Activated CD4-positive, alpha-beta T cell treated with anti-CD3 and anti-CD28 coated beads for 1 hour (primary cell): Measurements from ENCODE around the gene DHRSX.
"Not testable (repeated sequence)": the region's sequence is repeated elsewhere in the genome, so short reads cannot be mapped to it uniquely, and the experiment has no call there.

Experiments used
- DNase-seq: peaks from one replicate; pipeline ENCODE4 v3.0.0-alpha.2; 2020

DHRSX gene

DNA sequence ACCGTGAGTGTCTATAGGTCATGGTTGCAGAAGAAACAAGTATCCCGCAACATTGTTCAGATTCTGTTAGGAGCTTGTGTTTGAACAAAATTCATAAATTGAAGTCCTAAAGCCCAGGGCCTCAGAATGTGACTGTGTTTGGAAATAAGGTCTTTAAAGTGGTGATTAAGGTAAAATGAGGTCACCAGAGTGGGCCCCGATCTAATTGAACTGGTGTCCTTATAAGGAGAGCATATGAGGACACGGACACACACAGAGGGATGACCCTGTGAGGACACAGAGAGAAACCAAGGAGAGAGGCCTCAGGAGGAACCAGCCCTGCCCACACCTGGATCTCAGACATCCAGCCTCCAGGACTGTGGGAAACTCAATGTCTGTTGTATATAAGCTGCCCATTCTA lies 76.9 kb downstream of the DHRSX start:
- DNase-seq, result no peak

DNA sequence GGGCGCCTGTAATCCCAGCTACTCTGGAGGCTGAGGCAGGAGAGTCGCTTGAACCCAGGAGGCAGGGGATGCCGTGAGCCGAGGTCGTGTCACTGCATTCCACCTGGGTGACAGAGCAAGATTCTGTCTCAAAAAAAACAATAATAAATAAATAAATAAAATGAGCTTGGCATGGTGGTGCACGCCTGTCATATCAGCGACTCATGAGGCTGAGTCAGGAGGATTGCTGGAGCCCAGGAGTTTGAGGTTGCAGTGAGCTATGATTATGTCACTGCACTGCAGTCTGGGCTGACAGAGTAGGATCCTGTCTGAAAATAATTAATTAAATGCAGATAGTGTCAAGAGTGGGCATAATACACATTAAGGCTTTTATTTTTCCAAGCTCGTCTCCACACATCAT lies 77.5 kb downstream of the DHRSX start:
- DNase-seq, result no peak

DNA sequence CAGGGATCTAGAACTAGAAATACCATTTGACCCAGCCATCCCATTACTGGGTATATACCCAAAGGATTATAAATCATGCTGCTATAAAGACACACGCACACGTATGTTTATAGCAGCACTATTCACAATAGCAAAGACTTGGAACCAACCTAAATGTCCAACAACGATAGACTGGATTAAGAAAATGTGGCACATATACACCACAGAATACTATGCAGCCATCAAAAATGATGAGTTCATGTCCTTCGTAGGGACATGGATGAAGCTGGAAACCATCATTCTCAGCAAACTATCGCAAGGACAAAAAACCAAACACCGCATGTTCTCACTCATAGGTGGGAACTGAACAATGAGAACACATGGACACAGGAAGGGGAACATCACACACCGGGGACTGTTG lies 81.4 kb downstream of the DHRSX start:
- not testable (repeated sequence) for DNase-seq

DNA sequence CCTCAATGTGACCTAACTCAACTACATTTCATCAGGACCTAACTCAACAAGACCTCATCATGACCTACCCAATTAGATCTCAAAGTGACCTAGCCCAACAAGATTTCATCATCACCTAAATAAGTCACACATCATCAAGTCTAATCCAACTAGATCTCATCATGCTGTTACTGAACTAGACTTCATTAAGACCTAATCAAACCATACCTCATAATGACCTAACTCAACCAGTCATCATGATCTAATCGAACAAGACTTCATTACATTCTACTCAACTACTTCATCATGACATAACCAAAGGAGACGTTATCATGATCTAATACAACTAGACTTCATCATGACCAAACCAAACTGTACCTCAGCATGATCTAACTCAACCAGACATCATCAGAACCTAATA lies 82.8 kb downstream of the DHRSX start:
- DNase-seq, result no peak

DNA sequence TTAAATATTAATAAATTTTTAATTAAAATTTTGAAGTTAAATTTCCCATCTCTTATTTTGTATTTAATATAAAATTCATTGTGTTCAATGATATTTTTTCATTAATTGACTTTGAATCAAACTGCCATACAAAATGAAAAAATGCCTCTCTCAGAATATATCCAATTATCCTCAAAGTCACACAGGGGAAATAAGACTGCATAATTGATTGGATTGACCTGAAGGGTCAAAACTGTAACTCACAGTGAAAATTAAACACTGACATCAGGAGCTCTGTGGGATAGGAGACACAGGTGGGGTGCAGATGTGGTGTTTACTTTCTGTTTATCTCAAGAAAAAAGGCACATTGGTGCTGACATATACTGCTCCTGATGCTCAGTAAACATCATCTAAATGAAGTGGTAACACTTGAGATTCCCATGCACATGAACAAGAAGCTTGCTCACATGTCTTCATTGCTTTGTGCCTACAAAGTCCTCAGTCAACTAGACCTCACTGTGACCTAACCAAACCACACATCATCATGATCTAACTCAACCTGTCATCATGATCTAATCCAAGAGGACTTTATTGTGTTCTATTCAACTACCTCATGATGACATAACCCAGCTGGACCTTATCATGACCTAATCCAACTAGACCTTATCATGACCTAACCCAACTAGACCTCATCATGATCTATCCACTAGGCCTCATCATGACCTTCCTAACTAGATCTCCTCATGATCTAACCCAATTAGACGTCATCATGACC lies 83.7 kb downstream of the DHRSX start:
- DNase-seq, result no peak

DNA sequence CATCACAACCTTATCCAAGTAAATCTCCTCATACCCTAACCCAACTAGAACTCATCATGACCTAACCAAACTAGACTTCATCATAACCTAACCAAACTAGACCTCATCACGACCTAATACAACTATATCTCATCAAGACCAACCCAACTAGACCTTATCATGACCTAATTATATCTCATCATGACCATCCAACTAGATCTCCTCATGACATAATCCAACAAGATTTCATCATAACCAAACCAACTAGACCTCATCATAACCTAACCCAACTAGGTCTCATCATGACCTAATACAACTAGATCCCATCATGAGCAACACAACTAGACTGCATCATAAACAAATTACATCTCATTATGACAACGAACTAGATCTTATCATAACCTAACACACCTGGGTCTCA lies 86.4 kb downstream of the DHRSX start:
- DNase-seq, result no peak

DNA sequence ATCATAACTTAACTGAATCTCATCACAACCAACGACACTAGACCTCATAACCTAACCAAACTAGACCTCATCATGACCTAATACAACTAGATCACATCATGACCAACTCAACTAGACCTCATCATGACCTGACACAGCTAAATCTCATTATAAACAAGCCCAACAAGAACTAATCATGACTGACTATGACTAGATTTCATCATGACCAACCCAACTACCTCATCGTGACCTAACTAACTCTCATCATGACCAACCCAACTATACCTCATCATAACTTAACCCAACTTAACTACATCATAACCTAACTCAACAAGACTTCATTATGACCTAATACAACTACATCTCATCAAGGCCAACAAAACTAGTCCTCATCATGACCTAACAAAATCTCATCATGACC lies 86.8 kb downstream of the DHRSX start:
- DNase-seq, result no peak

DNA sequence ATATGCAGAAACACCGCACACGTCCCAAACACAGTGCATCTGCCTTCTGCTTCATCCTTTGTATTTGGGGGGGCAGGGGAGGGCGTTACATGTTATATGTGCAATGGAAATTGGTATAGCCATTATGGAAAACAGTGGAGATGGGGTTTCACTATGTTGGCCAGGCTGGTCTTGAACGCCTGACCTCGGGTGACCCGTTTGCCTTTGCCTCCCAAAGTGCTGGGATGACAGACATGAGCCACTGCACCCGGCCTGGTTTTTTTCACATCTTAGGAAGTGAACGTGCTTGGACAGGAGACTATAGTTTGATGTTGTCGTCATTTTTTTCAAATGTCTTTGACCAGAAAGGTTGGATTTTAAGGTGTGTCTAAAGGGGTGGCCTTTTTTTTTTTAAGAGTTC lies 88.6 kb downstream of the DHRSX start:
- DNase-seq, result no peak

DNA sequence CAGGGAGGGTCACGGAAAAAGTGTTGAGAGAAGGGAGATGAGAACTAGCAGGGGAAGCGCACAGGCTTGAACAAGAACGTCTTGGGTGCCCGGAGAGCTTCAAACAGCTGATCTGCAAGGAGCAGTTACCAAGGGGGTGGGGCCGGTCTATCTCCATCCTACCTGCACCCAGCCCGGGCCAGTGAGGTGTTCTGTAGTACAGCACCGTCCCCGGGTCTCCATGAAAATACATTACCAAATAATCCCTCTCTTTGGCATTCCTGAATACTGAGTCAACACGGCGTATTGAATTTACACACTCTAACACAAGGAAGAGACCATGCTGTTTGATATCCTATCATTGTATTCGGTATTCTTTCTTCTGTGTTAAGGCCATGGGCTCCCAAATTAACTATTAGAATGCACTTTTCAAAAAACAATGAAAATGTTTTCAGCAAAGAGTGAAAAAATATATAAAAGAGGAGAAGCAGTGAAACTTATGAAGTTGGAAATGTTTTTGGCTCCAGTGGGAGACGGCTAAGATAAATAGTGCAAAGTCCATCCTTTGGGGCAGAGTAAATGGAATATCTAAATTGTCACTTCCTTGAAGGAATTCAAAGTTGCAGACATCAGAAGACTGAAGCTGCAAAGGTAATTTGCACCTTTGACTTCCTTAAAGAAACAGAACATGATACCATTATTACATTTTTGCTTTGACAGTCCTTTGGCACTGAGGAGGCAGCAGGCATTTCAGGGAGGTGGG lies 90.3 kb downstream of the DHRSX start:
- no peak for DNase-seq

DNA sequence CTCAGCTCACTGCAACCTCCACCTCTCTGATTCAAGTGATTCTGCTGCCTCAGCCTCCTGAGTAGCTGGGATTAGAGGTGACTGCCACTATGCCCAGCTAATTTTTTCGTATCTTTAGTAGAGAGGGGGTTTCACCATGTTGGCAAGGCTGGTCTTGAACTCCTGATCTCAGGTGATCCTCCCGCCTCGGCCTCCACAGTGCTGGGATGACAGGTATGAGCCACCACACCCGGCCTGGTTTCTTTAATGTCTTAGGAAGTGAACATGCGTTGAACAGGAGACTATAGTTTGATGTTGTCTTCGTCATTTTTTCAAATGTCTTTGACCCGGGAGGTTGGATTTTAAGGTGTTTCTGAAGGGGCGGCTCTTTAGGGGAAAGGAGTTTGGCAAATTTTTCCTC lies 91.0 kb downstream of the DHRSX start:
- DNase-seq, result no peak

DNA sequence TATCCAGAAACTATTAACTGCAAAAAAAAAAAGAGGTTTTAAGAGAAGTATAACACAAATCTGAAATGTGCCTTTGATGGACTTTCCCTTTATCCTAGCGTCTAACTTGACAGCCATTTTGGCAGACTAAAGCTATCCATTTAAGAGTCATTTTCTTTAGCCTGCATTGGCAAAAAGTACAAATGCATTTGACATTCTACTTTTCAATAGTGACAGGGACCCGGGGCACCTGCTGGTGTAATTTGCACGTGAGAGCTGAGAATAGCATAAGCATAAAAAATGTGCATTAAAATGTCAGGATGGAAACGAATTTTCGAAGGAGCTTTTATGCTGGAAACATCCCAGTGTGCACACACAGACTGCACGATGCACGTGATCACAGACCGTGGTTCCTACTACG lies 91.9 kb downstream of the DHRSX start:
- DNase-seq, result no peak

DNA sequence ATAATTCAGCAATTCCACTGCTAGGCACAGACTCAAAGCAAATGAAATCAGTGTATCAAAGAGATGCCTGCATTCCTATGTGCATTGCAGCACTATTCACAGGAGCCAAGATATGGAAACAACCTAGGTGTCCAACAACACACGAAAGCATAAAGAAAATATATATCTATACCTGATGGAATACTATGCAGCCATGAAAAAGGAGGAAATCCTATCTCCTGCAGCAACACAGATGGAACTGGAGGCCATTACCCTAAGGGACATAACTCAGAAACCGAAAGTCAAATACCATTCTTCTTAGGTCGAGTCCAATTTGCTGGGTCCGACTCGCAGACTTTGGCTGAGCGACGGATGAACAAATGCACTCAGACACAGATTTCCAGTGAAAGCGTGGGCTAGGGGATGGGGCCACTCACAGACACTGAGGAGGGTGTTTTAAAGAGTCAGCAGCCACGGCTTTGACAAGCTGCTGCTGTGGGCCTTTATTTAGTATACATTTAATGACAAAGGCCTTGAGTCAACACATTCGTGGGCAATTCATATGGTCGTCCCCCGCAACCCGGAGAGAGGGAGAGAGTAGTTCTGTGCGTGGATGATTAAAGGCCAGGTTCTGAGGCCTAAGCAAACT lies 93.8 kb downstream of the DHRSX start:
- DNase-seq, result no peak

DNA sequence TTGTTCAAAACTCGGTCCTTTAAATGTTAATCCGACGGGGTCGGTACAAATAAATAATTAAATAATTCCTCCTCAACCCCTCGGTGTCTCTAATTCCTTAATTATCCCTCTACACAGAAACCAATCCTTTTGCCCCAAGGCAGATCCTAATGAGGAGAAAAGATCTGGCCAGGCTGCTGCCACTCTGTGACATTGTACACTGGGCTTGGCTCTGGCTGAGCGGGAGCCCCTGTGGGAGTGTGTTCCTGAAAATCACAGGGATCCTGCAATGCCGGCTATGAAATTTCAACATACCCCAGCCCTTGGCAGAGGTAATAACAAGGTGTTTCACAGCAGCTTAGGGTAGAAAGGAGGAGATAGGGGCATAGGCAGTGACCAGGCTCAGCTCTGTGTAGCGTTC lies 96.0 kb downstream of the DHRSX start:
- DNase-seq, result no peak

DNA sequence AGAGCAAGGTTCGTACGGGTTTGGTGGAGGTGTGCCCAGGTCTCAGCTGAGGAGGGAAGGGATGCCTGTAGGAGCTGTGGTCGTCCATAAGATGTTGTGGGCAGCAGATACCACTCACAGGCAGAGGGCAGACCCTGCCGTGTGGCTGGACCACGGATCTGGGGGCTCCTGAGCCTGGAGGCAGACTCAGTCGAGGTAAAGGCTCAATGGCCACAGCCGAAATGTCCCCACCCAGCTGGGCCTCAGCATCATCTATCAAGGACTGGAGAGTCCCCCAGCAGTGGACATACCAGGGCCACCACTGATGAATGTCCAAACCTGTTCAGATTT lies 98.5 kb downstream of the DHRSX start:
- DNase-seq, result no peak

DNA sequence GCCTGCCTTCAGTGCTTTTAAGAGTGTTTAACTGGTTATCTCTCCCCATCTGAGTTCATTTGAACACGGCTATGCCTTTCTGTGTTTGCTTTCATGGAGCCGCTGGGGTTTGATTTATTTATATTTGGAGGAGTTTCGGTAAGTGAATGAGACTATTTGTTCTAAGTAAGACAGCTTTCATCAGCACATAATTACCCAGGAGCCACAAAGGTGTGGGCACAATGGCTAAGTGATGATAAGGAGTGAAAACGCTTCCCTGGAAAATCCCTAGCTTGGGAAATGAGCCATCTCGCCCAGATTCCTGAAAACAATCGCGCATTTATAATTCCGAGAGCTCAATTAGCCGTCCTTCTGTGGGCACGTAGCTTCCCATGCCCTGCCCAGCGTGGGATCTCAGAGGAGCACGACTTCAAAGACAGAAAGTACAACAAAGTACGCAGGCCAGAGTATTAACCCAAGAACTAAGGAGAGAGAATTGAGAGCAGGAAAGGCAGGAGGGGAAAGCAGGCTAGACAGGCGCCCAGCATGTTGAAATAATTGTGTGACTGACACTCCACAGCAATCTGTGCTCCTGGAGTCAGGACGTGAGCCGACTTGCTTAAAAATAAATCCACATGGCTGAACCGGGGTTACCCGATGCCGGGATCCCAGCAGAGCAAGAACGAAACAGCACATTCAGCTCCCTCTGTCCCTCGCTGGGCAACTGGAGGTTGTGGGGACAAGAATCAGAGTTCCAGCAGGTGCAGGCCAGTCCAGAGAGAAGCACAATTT lies 99.0 kb downstream of the DHRSX start:
- no peak for DNase-seq

DNA sequence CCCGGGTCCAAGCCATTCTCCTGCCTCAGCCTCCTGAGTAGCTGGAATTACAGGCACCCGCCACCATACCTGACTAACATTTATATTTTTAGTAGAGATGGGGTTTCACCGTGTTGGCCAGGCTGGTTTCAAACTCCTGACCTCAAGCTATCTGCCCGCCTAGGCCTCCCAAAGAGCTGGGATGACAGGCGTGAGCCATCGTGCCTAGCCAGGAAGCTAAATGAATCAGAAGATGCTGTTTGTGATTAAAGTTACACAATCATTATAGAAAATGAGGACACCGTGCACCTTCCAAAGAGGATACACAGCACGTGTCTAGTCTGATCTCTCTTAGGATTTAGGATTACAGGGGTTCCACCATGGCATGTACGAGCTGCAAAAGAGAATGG lies 99.6 kb downstream of the DHRSX start:
- DNase-seq, result no peak

DNA sequence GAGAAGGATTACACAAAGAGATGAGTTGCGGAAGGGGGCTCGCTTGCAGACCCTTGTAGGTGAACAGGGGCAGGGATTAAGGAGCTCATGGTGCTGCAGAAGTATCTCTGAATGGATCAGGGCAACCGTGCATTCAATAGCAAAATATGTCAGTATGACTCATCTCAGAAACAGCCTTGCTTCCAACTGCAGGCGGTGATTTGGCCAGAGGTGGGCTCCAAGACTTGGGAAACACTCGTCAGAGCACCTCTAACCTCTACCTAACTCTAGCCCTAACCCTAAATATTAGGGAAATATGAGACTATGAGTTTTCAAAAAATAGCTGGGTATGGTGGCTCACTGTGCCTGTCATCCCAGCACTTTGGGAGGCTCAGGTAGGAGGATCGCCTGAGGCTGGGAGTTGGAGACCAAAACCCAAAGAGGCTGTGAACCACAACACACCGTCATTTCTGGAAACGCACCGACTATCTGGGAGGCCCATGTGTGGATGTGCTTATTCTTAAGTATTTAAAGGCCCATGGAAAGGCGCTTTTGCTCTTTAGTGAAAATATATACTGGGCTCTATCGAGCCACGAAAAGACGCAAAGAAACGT lies 102.6 kb downstream of the DHRSX start:
- no peak for DNase-seq

DNA sequence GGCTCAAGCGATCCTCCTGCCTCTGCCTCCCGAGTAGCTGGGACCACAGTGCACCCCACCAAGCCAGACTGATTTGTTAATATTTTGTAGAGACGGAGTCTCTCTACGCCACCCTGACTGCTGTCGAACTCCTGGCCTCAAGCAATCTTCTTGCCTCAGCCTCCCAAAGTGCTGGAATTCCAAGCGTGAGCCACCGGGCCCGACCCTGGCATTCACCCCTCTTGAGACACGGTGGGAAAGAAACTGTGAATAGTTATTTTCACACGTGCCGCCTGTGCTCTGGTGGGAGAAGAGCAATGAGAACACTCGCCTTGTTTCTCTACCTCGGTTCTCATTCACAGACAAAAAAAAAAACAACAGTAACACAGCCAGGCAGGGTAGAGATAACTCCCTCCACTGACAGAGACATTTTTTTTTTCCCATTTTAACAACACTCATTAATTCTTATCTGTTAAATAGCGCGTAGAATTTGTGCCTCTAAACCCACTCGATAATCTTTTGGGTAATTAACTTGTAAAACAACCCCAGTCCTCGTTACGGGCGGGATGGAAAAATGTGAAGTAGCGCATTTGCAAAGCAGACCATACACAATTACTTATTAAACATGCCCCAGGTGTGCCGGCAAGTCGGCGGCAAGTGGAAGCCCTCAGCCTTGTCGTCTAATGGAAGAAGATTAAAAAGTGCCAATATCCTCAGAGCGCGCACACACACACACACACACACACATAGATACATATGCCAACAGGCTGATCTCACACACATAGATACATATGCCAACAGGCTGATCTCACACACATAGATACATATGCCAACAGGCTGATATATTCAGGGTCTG lies 103.3 kb downstream of the DHRSX start:
- DNase-seq, result no peak

DNA sequence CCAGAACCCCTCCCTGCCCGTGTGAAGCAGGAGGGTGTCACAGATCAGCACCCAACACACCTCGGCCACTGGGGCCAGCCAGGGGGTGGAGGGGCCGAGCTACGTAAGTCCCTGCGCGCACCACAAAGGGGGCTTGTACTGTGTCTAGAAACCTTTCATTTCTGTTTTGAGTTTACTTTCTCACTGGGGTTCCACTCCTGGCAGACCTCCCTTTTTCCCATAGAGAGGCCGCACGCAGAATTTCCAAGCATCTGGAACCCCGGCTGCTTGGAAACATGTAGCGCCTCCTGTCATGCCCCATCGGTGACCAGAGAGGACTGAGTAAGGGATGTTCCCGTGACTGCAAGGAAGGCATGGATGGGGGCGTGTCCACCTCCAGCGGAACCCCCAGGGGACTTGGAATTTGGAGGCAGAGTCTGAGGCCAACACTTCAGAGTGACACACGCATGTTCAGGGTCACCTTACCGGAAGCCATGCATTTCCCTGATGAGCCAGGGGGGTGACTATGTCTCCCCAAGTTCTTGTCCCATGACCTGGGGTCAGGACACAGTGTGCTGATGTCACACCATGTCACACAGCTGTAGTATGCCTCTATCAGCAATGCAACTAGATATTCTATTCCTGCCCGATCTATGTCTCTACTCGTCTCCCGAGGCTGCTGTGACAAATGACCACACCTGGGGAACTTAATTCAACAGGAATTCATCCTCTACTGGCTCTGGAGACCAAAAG lies 105.3 kb downstream of the DHRSX start:
- no peak for DNase-seq

DNA sequence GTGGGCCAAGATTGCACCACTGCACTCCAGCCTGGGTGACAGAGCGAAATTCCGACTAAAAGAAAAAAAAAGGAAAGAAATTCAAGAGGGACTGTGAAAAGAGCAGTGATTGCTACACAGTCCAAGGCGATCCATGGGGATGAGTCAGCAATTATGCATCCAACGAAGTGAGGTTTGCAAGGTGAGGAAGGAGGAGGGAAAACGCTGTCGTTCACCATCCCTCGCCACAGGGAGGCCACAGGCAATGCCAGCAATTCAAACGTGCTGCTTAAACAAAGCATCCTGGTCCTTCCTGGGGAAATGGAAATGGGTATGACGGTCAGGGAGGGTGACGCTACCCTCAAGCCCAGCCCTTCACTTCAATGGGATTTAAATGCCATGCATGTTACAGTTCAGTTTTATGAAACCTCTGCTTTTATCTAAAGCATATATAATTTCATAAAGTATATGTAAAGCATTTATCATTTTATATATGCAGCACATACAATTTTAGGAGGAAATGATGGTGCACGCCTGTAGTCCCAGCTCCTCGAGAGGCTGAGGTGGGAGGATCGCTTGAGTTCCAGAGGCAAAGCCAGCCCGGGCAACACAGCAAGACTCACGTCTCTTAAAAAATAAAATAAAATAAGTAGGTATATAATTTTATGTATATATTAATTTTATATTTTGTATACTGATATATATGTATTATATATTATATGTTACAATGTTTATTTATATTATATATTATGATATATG lies 108.7 kb downstream of the DHRSX start:
- DNase-seq, result no peak

DNA sequence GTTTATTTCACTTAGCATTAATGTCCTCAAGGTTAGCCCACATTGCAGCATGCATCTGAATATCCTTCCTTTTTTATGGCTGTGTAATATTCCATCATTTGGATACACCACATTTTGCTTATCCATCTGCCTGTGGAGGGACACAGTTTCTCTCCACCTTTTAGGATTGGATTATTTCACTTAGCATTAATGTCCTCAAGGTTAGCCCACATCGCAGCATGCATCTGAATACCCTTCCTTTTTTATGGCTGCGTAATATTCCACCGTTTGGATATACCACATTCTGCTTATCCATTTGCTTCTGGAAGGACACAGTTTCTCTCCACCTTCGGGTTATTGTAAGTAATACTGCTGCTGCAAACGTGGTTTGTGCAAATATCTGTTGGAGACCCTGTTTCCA lies 110.0 kb downstream of the DHRSX start:
- DNase-seq, result no peak
